Neural progenitor cell (in vitro differentiated cells): ENCODE results near the gene CDC42BPA.

Experiments
- EZH2 ChIP-seq: fragments of 200-600 bp; sonication (generic); IDR thresholded peaks from 2 replicates; pipeline ENCODE4 v1.6.1; 2017; ENCODE audit warnings: antibody characterized with exemption, mild to moderate bottlenecking, moderate library complexity
- EZH2phosphoT487 ChIP-seq: fragments of 200-600 bp; sonication (generic); IDR thresholded peaks from 2 replicates; pipeline ENCODE4 v1.6.1; 2017; ENCODE audit warnings: antibody characterized with exemption
- TF ChIP-seq, protein P1 (sequence below): fragments of 200-600 bp; sonication (generic); IDR thresholded peaks from 2 replicates; pipeline ENCODE4 v1.5.1; 2017; ENCODE audit warnings: antibody characterized with exemption, mild to moderate bottlenecking

DNA sequence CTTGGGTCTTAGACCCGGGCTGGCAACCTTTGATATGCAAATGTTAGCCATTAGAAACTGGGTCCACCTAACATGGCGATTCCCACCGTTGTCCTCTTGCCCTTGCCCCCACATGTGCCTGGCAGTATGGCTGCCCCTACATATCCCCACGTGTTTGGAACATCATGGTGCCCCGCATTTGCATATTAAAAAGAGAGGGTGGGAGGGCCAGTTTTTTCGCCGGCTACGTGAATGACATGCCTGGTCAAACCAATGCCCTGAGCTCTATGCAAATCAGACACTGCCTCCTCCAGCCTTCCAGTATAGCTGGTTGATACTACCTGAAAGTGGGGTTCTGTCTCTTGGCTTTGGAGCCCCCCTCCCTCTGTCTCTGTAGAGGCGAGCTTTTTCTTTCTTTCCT, 133.0 kb downstream of the CDC42BPA start:
- TF ChIP-seq, protein P1, sequence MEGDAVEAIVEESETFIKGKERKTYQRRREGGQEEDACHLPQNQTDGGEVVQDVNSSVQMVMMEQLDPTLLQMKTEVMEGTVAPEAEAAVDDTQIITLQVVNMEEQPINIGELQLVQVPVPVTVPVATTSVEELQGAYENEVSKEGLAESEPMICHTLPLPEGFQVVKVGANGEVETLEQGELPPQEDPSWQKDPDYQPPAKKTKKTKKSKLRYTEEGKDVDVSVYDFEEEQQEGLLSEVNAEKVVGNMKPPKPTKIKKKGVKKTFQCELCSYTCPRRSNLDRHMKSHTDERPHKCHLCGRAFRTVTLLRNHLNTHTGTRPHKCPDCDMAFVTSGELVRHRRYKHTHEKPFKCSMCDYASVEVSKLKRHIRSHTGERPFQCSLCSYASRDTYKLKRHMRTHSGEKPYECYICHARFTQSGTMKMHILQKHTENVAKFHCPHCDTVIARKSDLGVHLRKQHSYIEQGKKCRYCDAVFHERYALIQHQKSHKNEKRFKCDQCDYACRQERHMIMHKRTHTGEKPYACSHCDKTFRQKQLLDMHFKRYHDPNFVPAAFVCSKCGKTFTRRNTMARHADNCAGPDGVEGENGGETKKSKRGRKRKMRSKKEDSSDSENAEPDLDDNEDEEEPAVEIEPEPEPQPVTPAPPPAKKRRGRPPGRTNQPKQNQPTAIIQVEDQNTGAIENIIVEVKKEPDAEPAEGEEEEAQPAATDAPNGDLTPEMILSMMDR: no peak
- TF ChIP-seq EZH2 (no peak), EZH2phosphoT487 (no peak)
